Fibroblast of lung (primary cell): ENCODE measurements around the gene DAAM1. TPM values are rescaled to one million over a fixed set of nuclear protein-coding genes. Genes with fewer than 3 reads are reported as not detected.

ENCODE experiments used
- DNase-seq, 2 donors: peaks; one replicate each; pipeline versions ENCODE4 v3.0.0 to v3.0.0-alpha.2; 2010; ENCODE audit warnings: low read depth in 2 of 2
- H2AFZ ChIP-seq: 2 replicates; pipeline ENCODE4 v1.5.1; 2012; ENCODE audit warnings: low read length, control low read depth, inconsistent platforms
- H3K27ac ChIP-seq: 2 replicates; pipeline ENCODE4 v1.5.1; 2011; ENCODE audit warnings: low read length, control low read depth; ENCODE audit not compliant: insufficient read depth
- H3K27me3 ChIP-seq: 2 replicates; pipeline ENCODE4 v1.5.1; 2011; ENCODE audit warnings: mild to moderate bottlenecking, low read length; ENCODE audit not compliant: control insufficient read depth, insufficient read depth
- H3K36me3 ChIP-seq: 2 replicates; pipeline ENCODE4 v1.5.1; 2011; ENCODE audit warnings: low read length; ENCODE audit not compliant: control insufficient read depth, insufficient read depth
- H3K4me1 ChIP-seq: 2 replicates; pipeline ENCODE4 v1.5.1; 2011; ENCODE audit warnings: low read length; ENCODE audit not compliant: control insufficient read depth, insufficient read depth; ENCODE audit errors: extremely low read depth
- H3K4me2 ChIP-seq: 2 replicates; pipeline ENCODE4 v1.5.1; 2011; ENCODE audit warnings: low read length, control low read depth; ENCODE audit not compliant: insufficient read depth; ENCODE audit errors: extremely low read depth
- H3K4me3 ChIP-seq, 4 experiments: fragments of 200-600 bp in 1 of 4; sonication (generic) in 1 of 4; replicated peaks in 1 of 4; 2 replicates each; pipeline ENCODE4 v1.5.1; 2011 to 2016; ENCODE audit warnings: low read length in 4 of 4, low read depth in 3 of 4, mild to moderate bottlenecking in 3 of 4, control low read depth in 2 of 4, inconsistent platforms in 1 of 4, mixed read lengths in 1 of 4; ENCODE audit not compliant: insufficient read depth in 1 of 4; ENCODE audit errors: control extremely low read depth in 1 of 4
- H3K79me2 ChIP-seq: 2 replicates; pipeline ENCODE4 v1.5.1; 2012; ENCODE audit warnings: mild to moderate bottlenecking, low read length, inconsistent platforms; ENCODE audit not compliant: control insufficient read depth, insufficient read depth
- H3K9ac ChIP-seq: 2 replicates; pipeline ENCODE4 v1.5.1; 2011; ENCODE audit warnings: mild to moderate bottlenecking, low read length, control low read depth; ENCODE audit not compliant: insufficient read depth
- H3K9me3 ChIP-seq: 2 replicates; pipeline ENCODE4 v1.5.1; 2012; ENCODE audit warnings: low read depth, low read length; ENCODE audit not compliant: control insufficient read depth, insufficient read depth
- H4K20me1 ChIP-seq: 2 replicates; pipeline ENCODE4 v1.5.1; 2011; ENCODE audit warnings: low read length; ENCODE audit not compliant: control insufficient read depth, insufficient read depth; ENCODE audit errors: extremely low read depth
- CTCF ChIP-seq, 2 donors: IDR thresholded peaks in 1 of 2; conservative IDR thresholded peaks in 1 of 2; 1 replicate in 1 of 2; 2 replicates in 1 of 2; pipeline ENCODE4 v1.5.1; 2011 to 2012; ENCODE audit warnings: low read length in 2 of 2, control low read depth in 1 of 2, inconsistent platforms in 1 of 2, low read depth in 1 of 2, mild to moderate bottlenecking in 1 of 2
- EZH2 ChIP-seq: IDR thresholded peaks from 2 replicates; pipeline ENCODE4 v1.5.1; 2012; ENCODE audit warnings: low read length, control low read depth, mild to moderate bottlenecking; ENCODE audit errors: missing control alignments
- polyA plus RNA-seq, 2 donors: library from polyadenylated mRNA; depleted of rRNA in 1 of 2; stranded (reverse) in 1 of 2; unstranded in 1 of 2; fragments of >200 nt; gene quantifications; 2 replicates each; pipeline ENCODE4 v1.2.1, GENCODE V29; 2011 to 2012; ENCODE audit warnings: missing spikeins in 1 of 2
- total RNA-seq: library from RNA; depleted of rRNA; stranded (reverse); fragments of >200 nt; gene quantifications from 2 replicates; pipeline ENCODE4 v1.2.1, GENCODE V29; 2014

Gene DAAM1
- total and polyA plus RNA-seq, 2 donors (not counting 1 experiment from before 2014, with no cell fraction given), result 15.5 to 36.3 TPM

GRCh38 chr14:59341858-59342477 is 153.5 kb downstream of the DAAM1 start:
- Histone ChIP-seq H3K4me1 (peaks cover 5% of the 10 kb centered on the region), H3K27me3 (no peaks in the 10 kb centered on the region), H3K36me3 (no peaks in the 10 kb centered on the region), H3K9ac (no peak overlapping the region), H2AFZ (no peak overlapping the region), H3K4me2 (no peak overlapping the region), H3K27ac (no peak overlapping the region), H4K20me1 (no peaks in the 10 kb centered on the region), H3K4me3 (no peak overlapping the region), H3K79me2 (no peaks in the 10 kb centered on the region), H3K9me3 (no peaks in the 10 kb centered on the region)
- TF ChIP-seq CTCF (conservative IDR thresholded peaks at IDR 0.05 in 1 of 2, IDR thresholded peaks at IDR 0.05 in 1 of 2; ENCODE audit: low read depth in 1 of 2, low read length in 2 of 2) (no peak), EZH2 (no peak)
- DNase-seq, result no peak

GRCh38 chr14:59342516-59343484 is 154.3 kb downstream of the DAAM1 start:
- peaks cover 2% of the 10 kb centered on the region for H3K4me1 ChIP-seq
- H3K9me3 ChIP-seq, result no peaks in the 10 kb centered on the region
- no peaks in the 10 kb centered on the region for H4K20me1 ChIP-seq
- H3K79me2 ChIP-seq, result no peaks in the 10 kb centered on the region
- no peak overlapping the region for H3K27ac ChIP-seq
- H3K27me3 ChIP-seq, result no peaks in the 10 kb centered on the region
- H3K36me3 ChIP-seq, result peaks cover 2% of the 10 kb centered on the region
- H3K4me3 ChIP-seq, result no peak overlapping the region
- peak in 1 of 2 donors; percentile 77 for DNase-seq
- no peak overlapping the region for H3K4me2 ChIP-seq
- TF ChIP-seq CTCF (conservative IDR thresholded peaks at IDR 0.05 in 1 of 2, IDR thresholded peaks at IDR 0.05 in 1 of 2; ENCODE audit: low read depth in 1 of 2, low read length in 2 of 2) (no peak), EZH2 (no peak)
- H3K9ac ChIP-seq, result no peak overlapping the region
- no peak overlapping the region for H2AFZ ChIP-seq

- H4K20me1 ChIP-seq, result no peaks in the 10 kb centered on the region
- no peak overlapping the region for H3K27ac ChIP-seq
- no peak overlapping the region for H3K9ac ChIP-seq
- H3K27me3 ChIP-seq, result no peaks in the 10 kb centered on the region
- no peaks in the 10 kb centered on the region for H3K79me2 ChIP-seq
- peaks cover 2% of the 10 kb centered on the region for H3K36me3 ChIP-seq
- no peaks in the 10 kb centered on the region for H3K4me1 ChIP-seq
- TF ChIP-seq CTCF (conservative IDR thresholded peaks at IDR 0.05 in 1 of 2, IDR thresholded peaks at IDR 0.05 in 1 of 2; ENCODE audit: low read depth in 1 of 2, low read length in 2 of 2) (no peak), EZH2 (no peak)
- H3K4me2 ChIP-seq, result no peak overlapping the region
- DNase-seq, result no peak
- no peaks in the 10 kb centered on the region for H3K9me3 ChIP-seq
- H2AFZ ChIP-seq, result no peak overlapping the region
- no peak overlapping the region for H3K4me3 ChIP-seq
Observed at GRCh38 chr14:59343585-59343984, 155.1 kb downstream of the DAAM1 start.
